Tibial nerve (tissue), 3 donors: ENCODE measurements around the gene MBD1.

Experiments used
- POLR2A ChIP-seq, 2 donors: fragments of 450-650 bp; IDR thresholded peaks; one replicate each; pipeline ENCODE4 v1.6.1; 2017; ENCODE audit warnings: antibody characterized with exemption in 2 of 2, mild to moderate bottlenecking in 2 of 2, moderate library complexity in 2 of 2
- TF ChIP-seq, protein P1 (sequence below), 5 experiments: fragments of 200-600 bp in 3 of 5; fragments of 450-650 bp in 2 of 5; sonication (generic) in 3 of 5; IDR thresholded peaks; one replicate each; pipeline ENCODE4 v1.5.1; 2016 to 2019; ENCODE audit warnings: antibody characterized with exemption in 5 of 5, mild to moderate bottlenecking in 3 of 5, moderate library complexity in 2 of 5

DNA sequence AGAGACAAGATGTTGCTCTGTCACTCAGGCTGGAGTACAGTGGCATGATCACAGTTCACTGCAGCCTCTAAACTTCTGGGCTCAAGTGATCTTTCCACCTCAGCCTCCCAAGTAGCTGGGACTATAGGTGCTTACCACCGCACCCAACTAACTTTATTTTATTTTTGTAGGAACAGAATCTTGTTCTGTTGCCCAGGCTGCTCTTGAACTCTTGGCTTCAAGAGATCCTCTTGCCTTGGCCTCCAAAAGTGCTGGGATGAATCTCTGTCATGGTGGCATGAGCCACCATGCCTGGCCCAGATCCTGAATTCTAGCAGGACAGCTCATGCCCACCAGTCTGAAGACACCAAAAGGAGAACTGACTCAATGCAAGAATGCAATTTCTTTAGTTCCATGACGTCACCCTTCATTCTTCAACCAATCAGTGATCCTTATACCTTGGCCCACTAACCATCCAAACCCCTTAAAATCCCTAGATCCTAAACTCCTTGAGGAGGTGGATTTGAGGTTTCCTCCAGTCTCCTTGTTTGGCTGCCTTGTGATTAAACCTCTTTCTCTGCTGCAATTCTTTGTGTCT, 31.8 kb upstream of the MBD1 start:
- TF ChIP-seq, protein P1, sequence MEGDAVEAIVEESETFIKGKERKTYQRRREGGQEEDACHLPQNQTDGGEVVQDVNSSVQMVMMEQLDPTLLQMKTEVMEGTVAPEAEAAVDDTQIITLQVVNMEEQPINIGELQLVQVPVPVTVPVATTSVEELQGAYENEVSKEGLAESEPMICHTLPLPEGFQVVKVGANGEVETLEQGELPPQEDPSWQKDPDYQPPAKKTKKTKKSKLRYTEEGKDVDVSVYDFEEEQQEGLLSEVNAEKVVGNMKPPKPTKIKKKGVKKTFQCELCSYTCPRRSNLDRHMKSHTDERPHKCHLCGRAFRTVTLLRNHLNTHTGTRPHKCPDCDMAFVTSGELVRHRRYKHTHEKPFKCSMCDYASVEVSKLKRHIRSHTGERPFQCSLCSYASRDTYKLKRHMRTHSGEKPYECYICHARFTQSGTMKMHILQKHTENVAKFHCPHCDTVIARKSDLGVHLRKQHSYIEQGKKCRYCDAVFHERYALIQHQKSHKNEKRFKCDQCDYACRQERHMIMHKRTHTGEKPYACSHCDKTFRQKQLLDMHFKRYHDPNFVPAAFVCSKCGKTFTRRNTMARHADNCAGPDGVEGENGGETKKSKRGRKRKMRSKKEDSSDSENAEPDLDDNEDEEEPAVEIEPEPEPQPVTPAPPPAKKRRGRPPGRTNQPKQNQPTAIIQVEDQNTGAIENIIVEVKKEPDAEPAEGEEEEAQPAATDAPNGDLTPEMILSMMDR (IDR thresholded peaks at IDR 0.05), result no peak
- no peak for TF ChIP-seq POLR2A (IDR thresholded peaks at IDR 0.05)
